ENCODE results near the gene BMP7. TPM values are rescaled to one million over a fixed set of nuclear protein-coding genes. Genes with fewer than 3 reads are reported as not detected.

Gene BMP7
- polyA plus RNA-seq, 3 donors, result 91.0 to 105 (median 101) TPM

DNA sequence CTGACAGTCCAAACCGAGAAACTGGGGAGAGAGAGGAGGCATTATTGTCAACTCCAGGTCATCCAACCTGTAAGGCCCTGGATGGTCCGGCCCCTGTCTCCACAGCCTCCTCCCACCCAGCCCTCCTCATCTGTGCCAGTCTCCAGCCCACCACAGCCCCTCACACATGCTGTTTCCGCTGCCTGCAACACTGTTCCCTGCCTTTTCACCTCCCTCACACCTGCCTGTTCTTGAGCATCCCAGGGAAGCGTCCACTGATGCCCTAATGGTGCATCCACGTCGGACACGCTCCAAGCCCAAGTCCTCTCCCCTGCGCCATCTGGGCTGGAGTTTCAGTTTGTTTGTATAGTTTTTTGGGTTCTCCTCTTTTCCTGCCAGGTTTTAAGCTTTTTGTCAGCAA, 52.0 kb downstream of the BMP7 start:
- DNase-seq, result no peak

- no peak for DNase-seq
Measured at GRCh38 chr20:57213924-57214323, 52.5 kb downstream of the BMP7 start.

DNA sequence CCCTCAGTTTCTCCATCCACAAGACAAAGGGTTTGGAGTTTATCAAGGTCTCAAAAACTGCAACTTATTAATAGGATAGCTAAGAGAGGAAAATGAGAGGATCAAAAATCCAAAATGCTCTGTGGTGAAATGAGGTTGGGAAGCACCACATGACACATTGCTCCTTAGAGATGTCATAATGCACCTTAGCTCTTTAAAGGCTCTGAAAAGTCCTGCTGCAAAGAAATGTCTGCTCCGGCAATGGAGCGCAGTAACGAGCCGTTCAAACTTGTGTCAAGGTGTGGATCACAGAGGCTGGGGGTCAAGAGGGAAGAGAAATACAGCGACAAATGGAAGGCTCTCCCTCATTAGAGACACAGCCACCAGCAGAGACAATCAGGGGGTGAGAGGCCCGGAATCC, 53.1 kb downstream of the BMP7 start:
- no peak for DNase-seq

- DNase-seq, result peak; percentile 60
Measured at GRCh38 chr20:57212534-57213276, 53.7 kb downstream of the BMP7 start.

- DNase-seq, result no peak
Measured at GRCh38 chr20:57211908-57212533, 54.4 kb downstream of the BMP7 start.

GRCh38 chr20:57211406-57211805, 55.0 kb downstream of the BMP7 start:
- no peak for DNase-seq

GRCh38 chr20:57210911-57211280, 55.5 kb downstream of the BMP7 start:
- DNase-seq, result no peak

DNA sequence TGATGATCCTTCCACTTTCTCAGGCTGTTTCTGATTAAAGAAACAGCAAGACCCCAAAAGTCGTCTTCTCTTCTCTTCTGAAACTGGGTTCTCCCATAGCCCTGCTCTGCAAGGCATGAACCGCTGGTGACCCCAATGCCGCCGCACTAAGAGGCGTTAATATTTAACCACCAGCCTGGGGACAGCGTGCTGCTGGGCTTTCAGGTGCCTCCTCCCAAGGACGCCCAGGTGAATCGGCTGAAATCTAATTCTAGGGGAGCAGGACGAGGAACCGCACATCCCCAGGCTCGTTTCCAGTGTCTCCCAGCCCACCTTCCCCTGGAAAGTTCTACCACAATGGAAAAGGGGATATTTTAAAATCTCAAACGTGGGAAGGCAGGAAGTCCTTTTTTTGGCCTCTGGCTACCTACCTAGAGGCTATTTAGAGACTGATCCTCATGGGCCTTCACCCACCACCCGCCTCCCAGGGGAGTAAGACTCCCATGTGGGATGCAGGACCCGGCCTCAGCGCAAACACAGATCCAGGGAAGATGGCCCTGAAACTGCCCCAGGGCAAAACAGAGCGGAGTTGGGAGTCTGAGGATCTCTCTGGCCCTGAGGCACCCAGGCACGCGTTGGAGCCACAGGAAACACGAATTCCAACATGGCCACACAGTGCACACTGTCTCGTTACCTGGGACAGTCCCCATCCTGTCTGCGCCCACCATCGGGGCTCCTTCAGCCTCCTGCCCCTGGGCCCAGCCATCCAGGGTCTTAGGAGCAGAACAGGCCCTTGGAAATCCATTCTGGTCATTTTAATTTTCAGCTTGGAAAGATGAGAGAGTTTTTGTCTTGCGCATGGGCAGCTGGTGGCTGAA, 56.2 kb downstream of the BMP7 start:
- peak; percentile 45 for DNase-seq

DNA sequence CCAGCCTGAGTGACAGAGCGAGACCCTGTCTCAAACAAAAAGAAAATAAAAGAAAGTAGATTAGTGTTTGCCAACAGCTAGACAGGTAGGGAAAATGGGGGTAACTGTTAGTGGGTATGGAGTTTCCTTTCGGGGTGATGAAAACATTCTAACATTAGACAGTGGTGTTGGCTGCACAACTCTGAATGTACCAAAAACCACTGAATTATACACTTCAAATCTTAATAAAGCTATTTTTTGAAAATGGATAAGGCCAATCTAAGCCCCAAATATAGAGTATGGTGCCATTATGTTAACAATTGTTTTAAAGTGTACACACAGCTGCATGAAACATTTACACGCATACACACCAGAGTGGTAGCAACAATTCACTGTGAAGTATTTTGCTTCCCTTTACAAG, 57.0 kb downstream of the BMP7 start:
- DNase-seq, result no peak

- DNase-seq, result no peak
Measured at GRCh38 chr20:57208198-57208597, 58.2 kb downstream of the BMP7 start.

- DNase-seq, result no peak
Measured at GRCh38 chr20:57207251-57207650, 59.2 kb downstream of the BMP7 start.

DNA sequence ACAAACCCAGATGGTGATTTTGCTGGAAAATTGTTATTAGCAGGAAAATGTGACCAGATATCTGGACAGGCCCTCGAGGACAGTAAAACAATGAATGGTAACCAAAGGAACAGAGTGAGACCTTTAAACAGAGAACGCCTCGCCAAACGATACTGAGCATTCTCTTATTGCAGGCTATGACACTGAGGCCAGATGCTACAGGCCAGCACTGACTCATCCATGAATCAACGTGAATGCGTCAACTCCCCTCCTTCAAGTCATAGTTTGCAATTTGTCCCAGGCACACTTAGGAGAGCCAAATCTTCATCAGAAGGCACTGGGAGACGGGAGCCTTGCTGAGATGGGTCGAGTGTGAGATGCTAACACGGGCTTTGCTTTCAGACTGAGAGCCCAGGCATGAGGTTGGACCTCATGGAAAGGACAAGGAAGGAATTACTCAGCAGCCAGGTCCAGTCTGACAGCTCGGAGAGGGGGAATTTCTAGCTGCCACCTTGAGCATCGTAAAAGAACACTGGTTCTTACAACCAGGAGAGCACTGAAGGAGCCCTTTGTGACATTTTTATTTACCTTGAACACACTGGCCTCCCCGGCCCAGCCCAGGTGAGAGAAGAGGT, 60.7 kb downstream of the BMP7 start:
- no peak for DNase-seq

DNA sequence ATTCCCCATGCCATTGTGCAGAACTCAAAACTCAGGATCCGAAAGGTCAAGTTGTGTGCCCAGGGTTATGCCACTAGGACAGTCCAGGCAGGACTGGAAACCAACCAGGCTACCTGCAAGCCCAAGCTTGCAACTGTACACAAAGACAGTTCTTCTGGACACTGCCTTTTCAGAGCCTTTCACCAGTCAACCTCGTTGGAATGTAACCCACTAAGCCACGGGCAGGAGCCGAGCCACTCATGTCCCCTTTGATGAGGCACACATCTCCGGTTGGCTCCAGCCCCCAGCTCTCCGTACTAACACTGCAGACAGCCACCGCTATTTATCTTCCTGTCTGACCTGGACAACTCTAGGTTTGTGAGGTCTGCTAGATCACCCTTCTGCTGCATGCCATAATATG, 62.5 kb downstream of the BMP7 start:
- DNase-seq, result no peak

- DNase-seq, result no peak
Measured at GRCh38 chr20:57203204-57203603, 63.2 kb downstream of the BMP7 start.

- DNase-seq, result no peak
Measured at GRCh38 chr20:57202309-57202708, 64.1 kb downstream of the BMP7 start.

DNA sequence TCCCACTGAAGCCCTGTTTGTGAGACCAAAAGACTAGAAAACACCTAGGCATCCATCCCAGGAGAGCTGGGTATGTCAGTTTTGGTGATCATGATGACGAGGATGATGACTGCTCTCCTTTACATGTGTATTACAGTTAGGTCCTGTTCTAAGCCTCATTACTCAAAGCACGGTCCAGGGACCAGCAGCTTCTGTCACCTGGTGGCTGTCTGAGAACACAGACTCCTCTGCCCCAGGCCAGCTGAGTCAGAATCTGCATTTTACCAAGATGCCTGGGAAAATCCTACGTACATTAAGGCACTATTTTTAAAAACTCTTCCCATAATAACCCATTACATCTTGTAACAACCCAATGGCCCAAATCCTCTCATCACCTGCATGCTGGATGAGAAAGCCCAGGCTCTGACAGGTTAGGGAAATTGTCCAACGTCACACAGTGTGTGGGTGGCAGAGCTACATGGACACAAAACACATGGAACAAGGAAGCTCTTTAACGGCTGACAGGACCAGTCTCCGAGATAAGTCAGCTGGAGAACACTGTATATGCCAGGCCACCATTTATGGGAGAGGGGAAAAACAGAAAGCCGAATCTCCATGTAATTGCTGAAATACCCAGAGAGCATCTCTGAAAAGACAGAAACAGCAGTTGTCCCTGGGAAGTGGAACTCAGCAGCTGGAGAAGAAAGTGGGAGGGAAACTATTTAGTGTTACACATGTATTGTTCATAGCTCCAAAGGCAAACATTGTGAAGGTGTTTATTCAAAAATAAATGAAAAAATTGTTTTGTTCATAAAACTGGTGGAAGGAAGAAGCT, 65.4 kb downstream of the BMP7 start:
- DNase-seq, result no peak

- no peak for DNase-seq
Measured at GRCh38 chr20:57199656-57200405, 66.6 kb downstream of the BMP7 start.

- DNase-seq, result no peak
Measured at GRCh38 chr20:57198132-57199072, 68.0 kb downstream of the BMP7 start.

DNA sequence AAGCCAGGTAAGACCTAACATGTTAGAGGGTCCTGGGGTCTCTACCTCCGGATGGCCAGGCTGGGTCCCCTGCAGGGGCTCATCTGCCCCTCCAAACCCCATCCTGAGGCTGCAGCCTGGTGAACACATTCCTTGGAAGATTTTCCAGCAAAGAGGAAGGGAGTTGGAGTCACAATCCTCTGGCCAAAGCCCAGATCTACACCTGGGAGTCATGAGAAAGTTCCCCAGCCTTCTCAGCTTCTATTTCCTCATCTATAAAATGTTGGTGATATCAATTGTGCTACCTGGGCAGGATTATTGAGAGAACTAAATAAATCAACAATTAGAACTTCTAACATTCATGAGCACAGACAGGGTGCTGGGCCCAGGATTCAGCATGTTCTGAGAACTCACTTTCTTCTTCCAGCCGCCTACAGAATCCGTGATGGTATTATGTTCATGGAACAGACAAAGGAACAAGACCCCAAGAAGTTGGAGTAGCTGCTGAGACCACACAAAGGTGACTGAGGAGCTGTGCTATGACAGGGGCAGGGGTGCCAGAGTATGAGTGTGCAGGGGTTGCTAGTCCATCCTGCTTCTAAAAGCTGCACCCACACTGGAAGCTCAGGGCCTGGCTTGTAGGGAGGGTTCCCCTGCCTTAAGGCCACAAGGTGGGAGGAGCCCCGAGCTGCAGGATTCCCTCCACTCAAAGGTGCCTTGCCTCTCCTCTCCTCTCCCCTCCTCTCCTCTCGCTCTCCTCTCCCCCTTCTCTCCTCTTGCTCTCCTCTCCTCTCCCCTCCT, 68.9 kb downstream of the BMP7 start:
- no peak for DNase-seq
